ENCODE results near the gene STK32B. TPM values are rescaled to one million over a fixed set of nuclear protein-coding genes. Genes with fewer than 3 reads are reported as not detected.

Gene STK32B
- total and polyA plus RNA-seq, 2 donors (not counting 3 experiments of a cell fraction or from before 2014, with no cell fraction given): 5.6 to 7.8 TPM

- BruUV-seq (replicated peaks): no TSS peak
- no peaks in the 10 kb centered on the region for H3K27me3 ChIP-seq (ENCODE audit: control insufficient read depth in 2 of 2, insufficient read depth in 2 of 2, low read length in 2 of 2)
- no peaks in the 10 kb centered on the region for H3K9me1 ChIP-seq (replicated peaks; ENCODE audit: control insufficient read depth, extremely low read depth, insufficient read depth, low read length)
- H3K36me3 ChIP-seq (ENCODE audit: control insufficient read depth in 2 of 2, extremely low read depth in 1 of 2, insufficient read depth in 2 of 2, low read length in 2 of 2): no peaks in the 10 kb centered on the region
- H3K4me3 ChIP-seq (replicated peaks in 1 of 3; ENCODE audit: insufficient read depth in 1 of 3, low read depth in 1 of 3, low read length in 3 of 3): no peak overlapping the region
- no peak for DNase-seq (ENCODE audit: low read depth, low spot score)
- no peaks in the 10 kb centered on the region for H3K9me3 ChIP-seq (replicated peaks; ENCODE audit: control insufficient read depth, insufficient read depth, low read length)
- no peaks in the 10 kb centered on the region for H3K4me1 ChIP-seq (ENCODE audit: control insufficient read depth, extremely low read depth, insufficient read depth, low read length)
- POLR2A ChIA-PET: no interaction called here
- no peak overlapping the region for H2AFZ ChIP-seq (ENCODE audit: low read depth, low read length)
- no peaks in the 10 kb centered on the region for H4K20me1 ChIP-seq (replicated peaks; ENCODE audit: control insufficient read depth, extremely low read depth, insufficient read depth, low read length)
- CTCF ChIA-PET: interaction anchor here (1.2 kb wide), 1 partner anchor 16 kb away, joined by 3 read pairs; no protein-coding TSS in a partner anchor
- H3K27ac ChIP-seq (ENCODE audit: insufficient read depth, low read depth, low read length): no peak overlapping the region
- intact Hi-C loops (cut with micrococcal nuclease) (no loop called here), dilution Hi-C loops (cut with MboI; ENCODE audit: extremely low pct_ligation_motif_present, low sequenced_read_pairs) (no loop called here)
- TF ChIP-seq MAX (IDR thresholded peaks at IDR 0.05; ENCODE audit: insufficient read depth, insufficient read length) (no peak), EZH2 (IDR thresholded peaks at IDR 0.05; ENCODE audit: borderline replicate concordance, low read depth, low read length, severe bottlenecking) (no peak), FOS (IDR thresholded peaks at IDR 0.05; ENCODE audit: borderline replicate concordance, insufficient read depth, low read length) (no peak), POLR2A (IDR thresholded peaks at IDR 0.05; ENCODE audit: low read depth, low read length) (no peak)
- H3K4me2 ChIP-seq (ENCODE audit: insufficient read depth, low read length): no peak overlapping the region
- no peak overlapping the region for H3K9ac ChIP-seq (replicated peaks; ENCODE audit: extremely low read depth, insufficient read depth, low read length)
- no peak for FAIRE-seq
- H3K79me2 ChIP-seq (ENCODE audit: control insufficient read depth, insufficient read depth, low read length): no peaks in the 10 kb centered on the region
Observed at GRCh38 chr4:5393911-5394513, 342.7 kb downstream of the STK32B start.

- BruUV-seq (replicated peaks): no TSS peak
- Histone ChIP-seq H3K79me2 (ENCODE audit: control insufficient read depth, insufficient read depth, low read length) (no peaks in the 10 kb centered on the region), H3K4me2 (ENCODE audit: insufficient read depth, low read length) (no peak overlapping the region), H2AFZ (ENCODE audit: low read depth, low read length) (no peak overlapping the region), H3K9me1 (replicated peaks; ENCODE audit: control insufficient read depth, extremely low read depth, insufficient read depth, low read length) (no peaks in the 10 kb centered on the region), H3K4me1 (ENCODE audit: control insufficient read depth, extremely low read depth, insufficient read depth, low read length) (no peaks in the 10 kb centered on the region), H3K4me3 (replicated peaks in 1 of 3; ENCODE audit: insufficient read depth in 1 of 3, low read depth in 1 of 3, low read length in 3 of 3) (no peak overlapping the region), H3K9ac (replicated peaks; ENCODE audit: extremely low read depth, insufficient read depth, low read length) (no peak overlapping the region), H3K36me3 (ENCODE audit: control insufficient read depth in 2 of 2, extremely low read depth in 1 of 2, insufficient read depth in 2 of 2, low read length in 2 of 2) (no peaks in the 10 kb centered on the region), H4K20me1 (replicated peaks; ENCODE audit: control insufficient read depth, extremely low read depth, insufficient read depth, low read length) (no peaks in the 10 kb centered on the region), H3K9me3 (replicated peaks; ENCODE audit: control insufficient read depth, insufficient read depth, low read length) (no peaks in the 10 kb centered on the region), H3K27me3 (ENCODE audit: control insufficient read depth in 2 of 2, insufficient read depth in 2 of 2, low read length in 2 of 2) (no peaks in the 10 kb centered on the region), H3K27ac (ENCODE audit: insufficient read depth, low read depth, low read length) (no peak overlapping the region)
- FAIRE-seq (no peak), DNase-seq (ENCODE audit: low read depth, low spot score) (no peak)
- no peak for TF ChIP-seq CTCF (IDR thresholded peaks at IDR 0.05; ENCODE audit: extremely low read depth in 1 of 2, insufficient read depth in 1 of 2, low read depth in 1 of 2, low read length in 2 of 2)
- no peak for TF ChIP-seq MAX (IDR thresholded peaks at IDR 0.05; ENCODE audit: insufficient read depth, insufficient read length)
- no peak for TF ChIP-seq MYC (IDR thresholded peaks at IDR 0.05; ENCODE audit: low read depth, low read length)
- TF ChIP-seq FOS (IDR thresholded peaks at IDR 0.05; ENCODE audit: borderline replicate concordance, insufficient read depth, low read length): no peak
- TF ChIP-seq POLR2AphosphoS5 (IDR thresholded peaks at IDR 0.05; ENCODE audit: insufficient read depth, low read depth, low read length): no peak
- no peak for TF ChIP-seq JUN (IDR thresholded peaks at IDR 0.05; ENCODE audit: borderline replicate concordance, insufficient read depth, insufficient read length, low read depth)
- no peak for TF ChIP-seq EZH2 (IDR thresholded peaks at IDR 0.05; ENCODE audit: borderline replicate concordance, low read depth, low read length, severe bottlenecking)
- no peak for TF ChIP-seq GATA2 (IDR thresholded peaks at IDR 0.05; ENCODE audit: insufficient read depth, insufficient read length, low read depth, low read length)
- TF ChIP-seq POLR2A (IDR thresholded peaks at IDR 0.05; ENCODE audit: low read depth, low read length): no peak
- intact Hi-C loops (cut with micrococcal nuclease): loop anchor here (5.0 kb wide), 1 partner anchor 343 kb away; the partner anchor contains the start of gene STK32B
- ChIA-PET POLR2A (no interaction called here), CTCF (no interaction called here)
- dilution Hi-C loops (cut with MboI; ENCODE audit: extremely low pct_ligation_motif_present, low sequenced_read_pairs): no loop called here
Observed at GRCh38 chr4:5395781-5396180, 344.5 kb downstream of the STK32B start.

Measured in endothelial cell of umbilical vein (primary cell).